Measurements from ENCODE around the gene PRX.

Gene PRX

DNA sequence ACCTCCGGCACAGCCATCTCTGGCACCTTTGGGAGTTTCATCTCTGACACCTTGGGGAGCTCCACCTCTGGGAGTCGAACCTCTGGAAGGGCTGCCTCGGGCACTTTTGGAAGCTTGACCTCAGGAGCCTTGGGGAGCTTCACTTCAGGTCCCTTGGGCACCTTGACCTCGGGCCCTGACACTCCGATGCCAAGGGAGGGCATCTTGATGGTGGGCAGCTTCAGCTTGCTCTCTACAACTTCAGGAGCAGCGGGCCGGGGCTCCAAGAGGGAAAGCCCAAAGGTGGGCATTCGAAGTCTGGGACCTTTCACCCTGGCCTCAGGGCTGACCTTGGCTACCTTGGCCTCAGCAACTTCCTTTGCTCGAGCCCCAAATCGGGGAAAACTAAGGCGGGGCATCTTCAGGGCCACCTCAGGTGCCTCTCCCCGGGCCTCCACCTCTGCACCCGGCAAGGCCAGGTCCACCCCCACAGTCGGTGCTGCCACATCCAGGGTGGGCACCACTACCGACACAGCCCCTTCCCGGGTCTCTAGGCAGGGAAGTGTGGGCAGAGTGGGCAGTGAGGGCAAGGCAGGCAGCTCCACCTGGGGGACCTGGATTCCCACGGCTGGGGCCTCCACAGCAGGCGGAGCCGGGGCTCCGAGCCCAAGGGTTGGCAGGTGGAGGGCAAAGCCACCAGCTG lies 16.2 kb downstream of the PRX start:
- H3K4me3 ChIP-seq (ENCODE audit: low read depth in 1 of 2, low read length in 1 of 2): no peak overlapping the region
- H3K9me3 ChIP-seq: no peaks in the 10 kb centered on the region
- H3K27ac ChIP-seq: no peak overlapping the region
- no peak for TF ChIP-seq CTCF (IDR thresholded peaks at IDR 0.05)
- peaks cover 39% of the 10 kb centered on the region for H3K27me3 ChIP-seq
- H3K4me1 ChIP-seq (ENCODE audit: control insufficient read depth in 1 of 2, insufficient read depth in 1 of 2, low read depth in 1 of 2, low read length in 1 of 2): peaks cover 7 to 8% of the 10 kb centered on the region in 2 experiments
- no peaks in the 10 kb centered on the region for H3K36me3 ChIP-seq

DNA sequence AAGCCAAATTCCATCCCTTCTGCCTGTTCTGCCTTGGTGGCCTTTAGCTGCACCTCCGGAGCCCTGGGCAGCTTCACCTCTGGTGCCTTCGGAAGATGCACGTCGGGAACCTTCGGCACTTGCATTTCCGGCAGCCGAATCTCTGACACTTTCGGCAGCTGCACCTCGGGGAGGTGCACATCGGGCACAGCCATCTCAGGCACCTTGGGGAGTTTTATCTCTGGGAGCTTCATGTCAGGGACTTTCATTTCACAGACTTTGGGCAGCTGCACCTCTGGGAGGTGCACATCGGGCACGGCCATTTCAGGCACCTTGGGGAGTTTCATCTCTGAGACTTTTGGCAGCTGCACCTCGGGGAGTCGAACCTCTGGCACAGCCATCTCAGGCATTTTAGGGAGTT lies 17.2 kb downstream of the PRX start:
- peaks cover 7 to 8% of the 10 kb centered on the region in 2 experiments for H3K4me1 ChIP-seq (ENCODE audit: control insufficient read depth in 1 of 2, insufficient read depth in 1 of 2, low read depth in 1 of 2, low read length in 1 of 2)
- H3K4me3 ChIP-seq (ENCODE audit: low read depth in 1 of 2, low read length in 1 of 2): no peak overlapping the region
- H3K27me3 ChIP-seq: peaks cover 34% of the 10 kb centered on the region
- TF ChIP-seq CTCF (IDR thresholded peaks at IDR 0.05): no peak
- no peak overlapping the region for H3K27ac ChIP-seq
- H3K36me3 ChIP-seq: no peaks in the 10 kb centered on the region
- H3K9me3 ChIP-seq: no peaks in the 10 kb centered on the region

- H3K27me3 ChIP-seq: peaks cover 31% of the 10 kb centered on the region
- H3K27ac ChIP-seq: no peak overlapping the region
- no peaks in the 10 kb centered on the region for H3K36me3 ChIP-seq
- H3K4me3 ChIP-seq (ENCODE audit: low read depth in 1 of 2, low read length in 1 of 2): no peak overlapping the region
- H3K9me3 ChIP-seq: no peaks in the 10 kb centered on the region
- H3K4me1 ChIP-seq (ENCODE audit: control insufficient read depth in 1 of 2, insufficient read depth in 1 of 2, low read depth in 1 of 2, low read length in 1 of 2): peaks cover 7 to 8% of the 10 kb centered on the region in 2 experiments
- TF ChIP-seq CTCF (IDR thresholded peaks at IDR 0.05): no peak
Measured at GRCh38 chr19:40394816-40395210, 18.4 kb downstream of the PRX start.

- no peak overlapping the region for H3K27ac ChIP-seq
- TF ChIP-seq CTCF (IDR thresholded peaks at IDR 0.05): no peak
- H3K9me3 ChIP-seq: no peaks in the 10 kb centered on the region
- peaks cover 7 to 8% of the 10 kb centered on the region in 2 experiments for H3K4me1 ChIP-seq (ENCODE audit: control insufficient read depth in 1 of 2, insufficient read depth in 1 of 2, low read depth in 1 of 2, low read length in 1 of 2)
- peaks cover 26% of the 10 kb centered on the region for H3K27me3 ChIP-seq
- no peaks in the 10 kb centered on the region for H3K36me3 ChIP-seq
- H3K4me3 ChIP-seq (ENCODE audit: low read depth in 1 of 2, low read length in 1 of 2): no peak overlapping the region
Measured at GRCh38 chr19:40393894-40394815, 19.0 kb downstream of the PRX start.

- Histone ChIP-seq H3K9me3 (no peaks in the 10 kb centered on the region), H3K27me3 (peaks cover 15% of the 10 kb centered on the region), H3K4me1 (ENCODE audit: control insufficient read depth in 1 of 2, insufficient read depth in 1 of 2, low read depth in 1 of 2, low read length in 1 of 2) (peaks cover 0 to under 1% of the 10 kb centered on the region in 2 experiments), H3K27ac (no peak overlapping the region), H3K4me3 (ENCODE audit: low read depth in 1 of 2, low read length in 1 of 2) (no peak overlapping the region), H3K36me3 (no peaks in the 10 kb centered on the region)
- TF ChIP-seq CTCF (IDR thresholded peaks at IDR 0.05): no peak
Measured at GRCh38 chr19:40392894-40393517, 20.2 kb downstream of the PRX start.
